HG02885 (cell line): ENCODE data around the gene CCL4.
"Not testable (repeated sequence)": the region's sequence is repeated elsewhere in the genome, so short reads cannot be mapped to it uniquely, and the experiment has no call there.

Experiments
- ATAC-seq: cut with Tn5 transposase; IDR thresholded peaks from one replicate; pipeline ENCODE4 v1.9.1; 2021; ENCODE audit warnings: mild to moderate bottlenecking; ENCODE audit not compliant: unreplicated experiment, poor library complexity

The CCL4 gene

DNA sequence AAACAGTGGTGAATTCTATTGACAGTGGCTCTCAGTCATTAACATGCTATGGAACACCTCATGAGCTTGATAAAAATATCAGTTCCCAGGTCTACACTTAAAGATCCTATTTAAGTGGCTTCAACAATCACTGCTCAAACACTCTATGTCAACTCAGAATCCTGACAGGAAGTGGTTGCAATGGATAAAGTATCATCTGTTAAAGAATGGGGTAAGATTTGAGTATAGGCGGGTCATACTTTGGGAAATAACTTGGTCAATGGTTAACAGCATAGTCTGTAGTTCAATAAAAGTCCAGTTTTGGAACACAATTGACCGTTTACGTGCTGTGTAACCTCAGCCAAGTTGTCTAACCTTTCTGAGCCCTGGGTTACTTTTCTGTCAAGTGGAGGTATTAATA, 16.2 kb upstream of the CCL4 start:
- not testable (repeated sequence) for ATAC-seq

DNA sequence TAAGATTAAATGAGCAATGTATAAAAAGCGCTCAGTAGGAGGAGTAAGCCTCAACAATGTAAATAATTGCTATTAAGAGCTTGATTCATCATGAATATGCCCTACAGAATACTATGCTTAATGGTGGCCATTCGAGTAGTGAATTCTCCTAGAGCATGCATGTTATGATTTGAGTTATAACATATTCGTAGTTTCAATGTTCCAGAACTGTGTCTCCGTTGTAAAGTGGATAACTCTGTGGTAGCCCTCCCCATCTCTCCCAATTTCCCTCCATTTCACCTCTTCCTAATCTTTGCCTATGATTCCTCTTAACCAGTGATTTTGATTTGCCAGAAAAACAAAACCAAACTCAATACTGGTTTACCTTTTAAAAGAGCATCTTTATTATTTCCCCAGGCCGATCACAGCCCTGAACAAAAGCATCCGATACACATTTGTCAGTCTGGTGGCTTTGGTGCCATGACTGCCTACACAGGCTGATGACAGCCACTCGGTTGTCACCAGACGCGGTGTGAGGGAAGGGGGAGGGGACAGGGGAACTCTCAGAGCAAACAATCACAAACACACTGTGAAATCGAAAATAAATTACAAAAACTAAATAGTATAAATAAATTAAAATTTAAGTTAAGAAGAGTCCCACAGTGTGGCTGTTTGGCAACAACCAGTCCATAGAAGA, 15.6 kb upstream of the CCL4 start:
- ATAC-seq = not testable (repeated sequence)

DNA sequence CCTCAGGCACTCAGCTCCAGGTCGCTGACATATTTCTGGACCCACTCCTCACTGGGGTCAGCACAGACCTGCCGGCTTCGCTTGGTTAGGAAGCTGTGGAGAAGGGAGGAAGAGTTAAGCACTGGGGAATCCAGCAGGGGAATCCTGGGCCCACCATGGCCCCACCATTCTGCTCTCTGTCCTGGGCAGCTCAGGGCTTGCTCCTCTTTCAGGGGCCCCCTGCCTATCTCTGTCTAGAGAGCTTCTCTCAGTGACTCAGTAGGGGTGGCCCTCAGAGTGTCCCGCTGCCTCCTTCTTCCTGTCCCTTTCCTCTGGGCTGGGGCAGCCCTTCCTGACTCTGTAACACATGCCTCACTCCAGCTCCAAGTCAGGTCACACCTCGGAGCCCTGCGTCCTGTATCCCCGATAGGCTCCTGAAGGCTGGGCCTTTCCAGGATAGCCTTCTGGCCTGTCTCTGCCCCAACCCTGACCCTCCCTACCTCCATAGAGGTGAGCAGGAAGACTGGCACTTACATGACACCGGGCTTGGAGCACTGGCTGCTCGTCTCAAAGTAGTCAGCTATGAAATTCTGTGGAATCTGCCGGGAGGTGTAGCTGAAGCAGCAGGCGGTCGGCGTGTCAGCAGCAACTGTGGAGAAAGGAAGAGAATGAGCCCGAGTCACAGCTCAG, 14.8 kb upstream of the CCL4 start:
- no peak for ATAC-seq

- no peak for ATAC-seq
Measured at GRCh38 chr17:36089339-36089865, 14.2 kb upstream of the CCL4 start.

- peak; percentile 75 for ATAC-seq
Measured at GRCh38 chr17:36089888-36090836, 13.5 kb upstream of the CCL4 start, which contains the start of gene CCL3. CCL3 (minus strand) TSS chr17:36090143; CDS start chr17:36090058, 85 bp downstream.

DNA sequence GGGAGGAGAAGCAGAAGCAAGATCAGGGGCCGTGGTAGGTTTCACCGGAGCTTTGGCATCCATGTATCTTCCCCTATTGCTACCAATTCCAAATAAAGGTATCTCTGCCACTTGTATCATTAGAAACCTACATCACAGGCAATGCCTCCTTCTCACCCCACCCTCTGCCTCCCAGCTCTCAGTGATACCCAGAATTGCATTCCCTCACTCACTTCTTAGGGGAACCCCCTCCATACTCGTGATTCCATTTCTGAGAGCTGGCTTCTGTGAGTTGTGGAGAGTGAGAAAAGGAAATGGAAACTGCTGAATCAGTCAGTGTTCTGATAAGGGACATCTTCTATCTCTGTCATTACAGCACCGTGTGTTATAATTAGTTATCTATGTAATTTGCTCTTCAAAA, 11.4 kb upstream of the CCL4 start:
- no peak for ATAC-seq

GRCh38 chr17:36092715-36093114, 10.9 kb upstream of the CCL4 start:
- ATAC-seq = not testable (repeated sequence)

DNA sequence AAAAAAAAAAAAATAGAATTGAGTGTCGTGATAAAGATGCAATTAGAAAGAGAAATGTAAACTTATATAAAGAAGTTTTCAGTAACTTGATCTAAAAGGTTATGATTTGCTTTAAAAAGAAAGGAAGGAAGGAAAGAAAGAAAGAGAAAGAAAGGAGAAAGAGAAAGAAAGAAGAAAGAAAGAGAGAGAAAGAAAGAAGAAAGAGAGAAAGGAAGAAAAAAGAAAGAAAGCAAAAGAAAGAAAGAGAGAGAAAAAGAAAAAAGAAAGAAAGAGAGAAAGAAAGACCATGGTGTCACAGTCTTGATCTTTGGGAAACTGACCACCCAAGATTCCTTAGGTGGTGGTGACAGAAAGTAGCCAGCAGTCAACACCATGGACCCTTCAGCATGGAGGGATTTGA, 9.4 kb upstream of the CCL4 start:
- ATAC-seq = no peak

DNA sequence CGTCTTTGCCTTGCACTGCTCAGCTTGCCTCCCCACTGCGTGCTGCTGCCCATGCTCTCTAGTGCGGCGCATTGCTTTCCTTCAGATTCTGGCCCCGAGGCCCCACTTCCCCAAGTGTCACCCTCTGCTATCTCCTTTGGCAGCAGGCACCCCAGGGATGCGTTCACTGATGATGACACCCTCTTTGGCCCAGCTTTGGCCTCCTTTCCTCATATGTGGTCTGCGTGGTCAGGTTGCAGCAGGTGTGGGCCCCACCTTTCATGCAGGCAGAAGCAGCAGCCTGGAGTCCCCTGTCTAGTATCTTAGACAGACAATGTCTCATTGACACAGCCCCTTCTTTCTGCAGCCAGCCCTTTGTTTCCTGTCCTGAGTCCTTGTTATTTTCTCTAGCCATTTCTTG, 8.9 kb upstream of the CCL4 start:
- ATAC-seq = no peak

GRCh38 chr17:36095992-36096391, 7.6 kb upstream of the CCL4 start:
- ATAC-seq = no peak

DNA sequence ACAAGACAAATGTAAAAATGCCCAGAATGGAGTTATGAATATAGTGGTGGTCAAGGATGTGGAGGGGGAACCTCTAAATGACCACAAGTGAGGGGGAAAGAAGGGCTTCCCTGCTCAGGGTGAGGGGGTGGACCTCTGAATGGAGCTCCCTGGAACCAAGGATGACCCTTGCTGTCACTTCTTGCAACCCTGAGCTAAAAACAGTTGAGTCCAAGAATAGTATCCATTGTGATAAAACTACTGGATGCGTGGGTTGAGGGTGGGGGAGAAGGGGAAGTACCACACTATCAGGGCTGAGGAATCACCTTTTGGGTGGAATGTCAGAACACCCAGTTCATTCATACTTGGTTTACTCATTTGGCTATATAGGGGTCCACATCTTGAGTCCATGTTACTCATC, 4.6 kb upstream of the CCL4 start:
- ATAC-seq = not testable (repeated sequence)

DNA sequence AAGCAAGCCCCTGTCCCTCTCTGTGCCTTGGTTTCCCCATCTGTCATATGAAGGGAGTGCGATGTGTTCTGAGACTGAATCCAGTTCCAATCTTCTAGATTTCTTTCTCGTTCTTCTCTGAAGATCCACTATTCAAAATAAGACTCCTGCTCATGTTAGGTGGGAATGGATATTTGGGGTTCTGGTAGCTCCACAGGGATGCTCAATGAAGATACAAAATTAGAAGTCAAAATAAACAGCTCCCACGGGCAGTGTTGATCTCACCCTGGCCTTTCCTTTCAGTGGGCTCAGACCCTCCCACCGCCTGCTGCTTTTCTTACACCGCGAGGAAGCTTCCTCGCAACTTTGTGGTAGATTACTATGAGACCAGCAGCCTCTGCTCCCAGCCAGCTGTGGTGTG, 619 bp downstream of the CCL4 start:
- not testable (repeated sequence) for ATAC-seq

- ATAC-seq = no peak
Measured at GRCh38 chr17:36104701-36105181, 1.1 kb downstream of the CCL4 start.

DNA sequence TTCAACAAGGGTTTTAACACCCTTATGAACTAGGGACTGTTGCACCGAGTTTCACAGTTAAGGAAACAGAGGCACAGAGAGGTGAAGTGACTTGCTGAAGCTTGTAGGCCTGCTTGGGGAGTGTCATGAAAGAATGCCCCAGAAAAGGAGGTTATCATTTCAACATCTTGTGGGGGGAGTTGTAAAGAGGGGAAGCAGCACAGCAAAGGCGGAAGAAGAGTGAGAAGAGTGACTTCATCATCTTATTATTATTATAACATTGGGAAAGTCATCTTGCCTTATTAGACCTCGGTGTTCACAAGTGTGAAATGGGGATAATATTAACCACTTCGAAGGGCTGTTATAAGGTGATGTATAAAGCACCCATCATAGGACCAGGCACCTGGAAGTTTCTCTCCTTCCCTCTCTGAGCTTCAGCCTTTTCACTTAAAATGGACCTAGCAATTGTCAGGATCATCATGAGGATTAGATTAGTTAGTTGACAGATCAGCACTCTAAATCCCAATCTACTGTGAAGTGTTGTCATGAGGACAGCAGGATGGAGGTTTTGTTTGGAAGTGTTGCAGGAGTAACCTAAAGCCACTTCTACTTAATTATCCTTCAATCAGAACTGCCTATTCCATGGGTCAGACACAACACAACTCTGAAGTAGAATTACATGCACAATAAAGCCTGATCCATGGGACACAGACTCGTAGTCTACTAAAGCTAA, 2.3 kb downstream of the CCL4 start:
- ATAC-seq = no peak

- no peak for ATAC-seq
Measured at GRCh38 chr17:36106493-36106835, 2.8 kb downstream of the CCL4 start.

GRCh38 chr17:36107660-36108059, 4.0 kb downstream of the CCL4 start:
- no peak for ATAC-seq

GRCh38 chr17:36108265-36108664, 4.6 kb downstream of the CCL4 start:
- not testable (repeated sequence) for ATAC-seq

DNA sequence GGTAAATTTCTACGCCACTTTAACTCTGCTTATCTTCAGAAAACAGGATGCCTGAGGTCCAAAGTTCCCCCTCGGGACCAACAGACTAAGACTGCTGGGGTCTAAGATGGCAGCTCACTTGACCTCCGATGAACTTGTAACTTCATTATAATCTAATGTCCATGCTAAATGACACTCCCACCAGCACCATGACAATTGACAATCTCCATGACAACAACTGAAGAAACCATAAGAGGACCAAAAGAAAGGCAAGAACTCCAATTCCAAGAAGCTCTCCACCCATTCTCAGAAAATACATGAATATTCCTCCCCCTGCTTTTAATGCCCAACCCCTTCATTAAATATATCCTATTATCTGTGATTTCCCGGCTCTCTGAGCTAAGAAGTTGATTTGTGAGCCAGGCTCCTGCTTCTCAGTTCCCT, 7.5 kb downstream of the CCL4 start:
- no peak for ATAC-seq

DNA sequence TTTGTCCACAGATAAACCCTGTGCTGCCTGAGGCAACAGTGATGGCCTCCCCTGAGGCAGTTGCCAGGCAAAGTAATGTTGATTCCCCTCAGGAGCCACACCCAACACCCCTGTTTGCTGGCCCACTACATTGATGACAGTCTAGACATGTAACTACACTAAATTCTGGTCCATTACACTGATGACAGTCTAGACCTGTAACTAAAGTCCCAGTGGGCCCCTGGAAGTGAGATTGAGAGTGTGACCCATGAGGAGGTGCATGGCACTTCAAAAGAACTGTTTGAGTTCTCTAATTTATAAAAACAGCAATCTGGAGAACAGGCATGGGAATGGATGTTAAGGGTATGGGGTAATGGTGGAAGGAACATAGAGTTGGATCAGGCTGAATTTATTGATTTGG, 8.9 kb downstream of the CCL4 start:
- ATAC-seq = no peak

GRCh38 chr17:36113131-36113530, 9.5 kb downstream of the CCL4 start:
- ATAC-seq = not testable (repeated sequence)
